T-helper 2 cell (primary cell): Measurements from ENCODE around the gene SLC19A1.

Experiments
- DNase-seq, 5 experiments: peaks; one replicate each; pipeline versions ENCODE4 v3.0.0 to v3.0.0-alpha.2; 2012 to 2022

The SLC19A1 gene

DNA sequence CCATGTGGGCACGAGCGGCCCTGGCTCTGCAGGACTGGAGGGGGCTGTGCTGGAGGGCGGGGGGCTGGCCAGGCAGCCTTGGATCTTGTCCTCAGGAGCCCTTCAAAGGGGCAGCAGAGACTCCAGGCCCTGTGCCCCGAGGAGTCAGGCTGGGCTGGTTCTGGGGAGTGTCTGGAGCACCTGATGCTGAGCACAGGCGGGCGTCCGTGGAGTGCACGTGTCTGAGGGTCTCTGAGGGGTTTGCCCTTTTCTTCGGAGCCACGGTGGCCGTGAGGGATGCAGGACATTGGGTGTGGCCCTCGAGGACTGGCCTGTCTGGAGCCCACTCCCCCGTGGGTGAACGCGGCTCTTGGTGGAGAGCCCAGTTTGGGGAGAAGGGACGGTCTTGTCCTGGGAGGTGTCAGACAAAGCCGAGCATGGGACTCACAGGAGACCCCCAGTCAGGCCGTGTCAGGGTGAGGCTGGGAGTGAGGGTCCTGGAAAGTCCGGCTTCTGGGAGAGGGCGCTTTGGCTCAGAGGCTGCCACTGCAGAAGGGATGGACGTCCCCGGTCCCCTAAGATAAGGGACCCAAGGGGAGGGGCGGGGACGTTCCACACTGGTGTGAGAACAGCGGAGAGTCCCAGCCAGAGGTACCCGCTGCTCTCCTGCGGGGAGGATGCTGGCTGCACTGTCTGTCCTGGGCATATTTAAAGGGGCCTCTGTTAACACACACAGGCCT is 76.5 kb downstream of the SLC19A1 start:
- DNase-seq: peak in 1 of 5 experiments; percentile 0

DNA sequence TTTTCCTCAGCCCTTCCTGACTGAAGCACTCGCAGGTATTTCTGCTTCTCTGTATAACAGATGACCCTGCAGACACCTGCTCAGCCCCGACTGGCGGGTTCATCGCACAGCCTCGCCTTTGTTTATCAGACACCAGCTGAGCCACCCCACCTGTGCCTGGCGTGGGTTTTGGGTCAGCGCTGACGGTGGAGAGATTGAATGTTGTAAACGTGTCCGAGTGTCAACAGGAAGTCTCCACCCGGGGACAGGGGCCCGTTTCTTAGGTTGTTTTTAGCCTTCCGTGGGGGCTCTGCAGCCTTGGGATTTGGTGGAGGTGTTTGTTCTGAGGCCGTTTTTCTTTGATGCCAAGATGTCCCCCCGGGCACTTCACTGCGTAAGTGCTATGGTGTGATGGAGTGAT is 77.1 kb downstream of the SLC19A1 start:
- no peak for DNase-seq

DNA sequence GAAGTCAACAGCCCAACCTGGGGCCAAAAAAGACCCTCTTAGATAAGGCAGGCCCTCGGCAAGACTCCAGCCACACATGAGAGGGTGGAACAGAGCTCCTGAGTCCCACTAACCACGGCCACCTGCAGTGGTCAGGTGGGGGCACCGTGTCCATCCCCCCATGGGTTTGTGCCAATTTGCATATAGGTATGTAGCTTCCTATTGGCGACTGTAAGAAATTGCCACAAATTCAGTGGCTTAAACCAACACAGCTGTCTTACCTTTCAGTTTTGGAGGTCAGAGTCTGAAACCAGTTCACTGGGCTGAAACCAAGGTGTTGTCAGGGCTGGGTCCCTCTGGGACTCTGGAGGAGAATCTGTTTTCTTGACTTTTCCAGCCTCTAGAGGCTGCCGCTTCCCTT is 77.9 kb downstream of the SLC19A1 start:
- no peak for DNase-seq

DNA sequence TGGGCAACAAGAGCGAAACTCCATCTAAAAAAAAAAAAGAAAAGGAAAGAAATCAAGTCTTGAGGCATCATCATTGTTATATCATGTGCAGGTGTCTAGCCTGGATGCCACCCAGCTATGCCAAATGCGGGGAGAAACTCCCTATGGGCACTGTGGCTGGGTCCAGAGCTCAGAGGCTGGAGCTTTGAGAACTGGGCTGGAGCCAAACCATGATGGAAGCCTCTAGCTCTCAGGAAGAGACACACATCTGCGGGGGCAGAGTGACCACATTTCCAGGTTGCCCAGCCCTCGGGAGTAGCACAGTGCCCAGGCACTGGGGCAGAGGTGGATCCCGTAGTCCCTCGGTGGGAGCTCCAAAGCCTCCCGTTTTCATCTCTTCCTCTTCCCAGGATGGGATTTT is 78.4 kb downstream of the SLC19A1 start:
- DNase-seq: no peak

DNA sequence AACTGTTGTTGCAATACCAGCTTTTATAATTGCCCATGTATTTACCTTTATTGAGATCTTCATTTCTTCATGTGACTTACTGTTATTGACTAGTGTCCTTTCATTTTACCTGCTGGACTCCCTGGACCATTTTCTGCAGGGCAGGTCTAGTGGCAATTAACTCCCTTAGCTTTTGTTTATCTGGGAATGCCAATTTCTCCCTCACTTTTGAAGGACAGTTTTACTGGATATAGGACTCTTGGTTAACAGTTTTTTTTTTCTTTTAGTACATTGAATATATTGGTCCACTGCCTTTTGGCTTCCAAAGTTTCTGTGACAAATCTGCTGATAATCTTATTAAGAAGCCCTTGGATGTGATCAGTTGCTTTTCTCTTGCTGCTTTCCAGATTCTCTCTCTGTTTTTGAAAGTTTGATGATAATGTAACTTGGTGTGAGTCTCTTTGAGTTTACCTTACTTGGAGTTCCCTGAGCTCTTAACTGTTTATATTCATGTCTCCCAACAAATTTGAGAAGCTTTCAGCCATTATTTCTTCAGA is 80.4 kb downstream of the SLC19A1 start:
- no peak for DNase-seq

DNA sequence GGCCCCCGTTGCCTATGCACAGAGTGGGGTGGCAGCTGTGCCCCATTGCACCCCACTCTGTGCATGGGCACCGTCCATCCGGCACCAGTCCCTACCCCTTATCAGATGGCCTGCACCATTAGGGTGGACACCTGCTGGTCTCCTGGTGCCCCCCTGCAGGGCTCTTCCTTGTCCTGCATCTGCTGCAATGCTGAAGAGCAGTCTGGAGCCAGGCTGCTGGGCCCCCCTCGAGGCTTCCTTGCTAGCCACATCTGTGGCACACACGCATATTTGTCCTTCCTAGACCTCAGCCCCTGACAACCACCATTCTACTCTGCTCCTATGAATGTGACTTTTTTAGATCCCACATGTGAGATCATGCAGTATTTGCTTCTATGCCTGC is 80.9 kb downstream of the SLC19A1 start:
- peak in 1 of 5 experiments; percentile 1 for DNase-seq

DNA sequence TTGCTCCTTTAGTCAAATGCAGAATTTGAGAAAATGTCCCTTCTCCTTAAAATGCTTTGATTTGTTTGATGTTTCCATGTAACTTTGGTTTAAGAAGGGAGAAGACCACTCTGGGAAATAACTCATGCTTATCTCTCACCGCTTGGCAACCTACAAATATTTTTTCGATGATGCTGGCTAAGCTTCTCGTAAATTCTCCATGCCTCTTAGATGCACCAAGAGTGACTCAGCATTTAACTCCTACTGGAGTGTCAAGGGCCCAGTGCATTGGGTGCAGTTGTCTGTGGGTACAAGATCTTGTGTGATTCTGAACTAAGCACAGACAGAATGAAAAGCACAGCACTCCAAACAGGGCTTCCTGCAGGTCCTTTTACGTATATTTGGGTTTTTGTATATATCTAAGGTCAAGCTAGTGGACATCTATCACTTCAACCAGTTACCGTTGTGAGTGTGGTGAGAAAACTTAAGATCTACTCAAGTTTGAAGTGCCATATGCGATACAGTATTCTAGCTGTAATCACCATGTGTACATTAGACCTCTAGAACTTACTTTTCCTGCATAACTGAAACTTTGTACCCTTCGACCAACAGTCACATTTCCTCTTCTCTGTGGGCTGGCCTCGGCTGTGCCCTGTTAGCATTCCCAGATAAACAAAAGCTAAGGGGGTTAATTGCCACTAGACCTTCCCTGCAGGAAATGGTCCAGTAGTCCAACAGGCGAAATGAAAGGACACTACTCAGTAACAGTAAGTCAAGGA is 81.5 kb downstream of the SLC19A1 start:
- DNase-seq: no peak

DNA sequence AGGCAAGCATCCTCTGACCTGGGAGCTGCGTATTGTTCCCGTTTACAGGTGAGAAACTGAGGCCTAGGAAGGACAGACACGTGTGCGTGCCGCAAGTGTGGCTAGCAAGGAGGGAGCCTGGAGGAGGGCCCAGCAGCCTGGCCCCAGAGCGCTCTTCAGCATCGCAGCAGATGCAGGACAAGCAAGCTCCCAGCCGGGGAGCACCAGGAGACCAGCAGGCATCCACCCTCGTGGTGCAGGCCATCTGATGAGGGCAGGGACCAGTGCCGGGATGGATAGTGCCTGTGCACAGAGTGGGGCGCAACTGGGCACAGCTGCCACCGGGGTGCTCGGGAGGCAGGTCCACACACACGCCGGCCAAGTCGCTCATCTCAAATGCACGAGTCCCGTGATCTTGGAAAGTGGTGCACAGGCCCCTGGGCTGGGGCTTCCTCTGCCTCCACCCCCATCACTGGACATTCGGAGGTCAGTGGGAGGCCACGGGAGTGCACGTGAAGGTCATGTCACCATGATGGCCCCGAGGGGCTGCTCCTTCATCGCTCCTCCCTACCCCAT is 82.2 kb downstream of the SLC19A1 start:
- DNase-seq: peak in 1 of 5 experiments; percentile 2

DNA sequence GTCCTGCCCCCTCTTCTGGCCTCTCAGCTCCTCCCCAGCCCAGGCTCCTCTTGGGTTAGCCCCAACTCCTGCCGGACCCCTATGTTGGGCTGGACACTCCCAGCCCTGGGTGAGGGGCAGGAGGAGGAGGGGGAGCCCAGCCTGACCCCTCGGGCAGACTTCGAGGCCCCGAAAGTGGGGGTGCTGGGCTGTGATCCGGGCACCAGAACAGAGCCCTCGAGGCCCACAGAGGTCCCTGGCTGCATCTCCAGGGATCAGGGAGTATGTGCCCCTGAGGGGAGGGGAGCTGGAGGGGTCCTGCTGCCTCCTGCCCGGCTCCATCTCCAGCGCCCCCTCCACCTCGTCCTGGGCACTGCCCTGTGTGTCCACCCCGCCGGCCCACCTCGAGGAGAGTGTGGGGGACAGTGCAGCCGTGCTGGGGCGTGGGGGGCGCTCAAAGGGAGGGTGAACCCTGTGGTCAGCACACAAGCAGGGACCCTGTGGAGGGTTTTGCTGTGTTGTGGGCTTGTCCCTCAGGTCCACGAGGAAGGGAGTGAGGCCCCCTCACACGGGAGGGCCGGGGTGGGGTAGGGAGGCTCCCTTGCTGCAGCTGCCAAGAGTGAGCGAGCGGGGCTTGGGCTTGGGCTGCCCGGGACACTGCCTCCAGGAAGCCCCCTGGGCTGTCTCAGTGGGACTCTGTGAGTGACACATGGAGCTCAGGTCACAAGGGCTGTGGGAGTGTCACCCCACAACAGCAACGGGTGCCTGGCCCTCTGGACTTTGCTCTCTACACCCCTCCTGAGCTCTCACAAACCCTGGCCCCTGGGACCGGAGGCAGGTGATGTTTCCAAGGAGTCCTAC is 82.8 kb downstream of the SLC19A1 start:
- peak in 1 of 5 experiments; percentile 3 for DNase-seq

DNA sequence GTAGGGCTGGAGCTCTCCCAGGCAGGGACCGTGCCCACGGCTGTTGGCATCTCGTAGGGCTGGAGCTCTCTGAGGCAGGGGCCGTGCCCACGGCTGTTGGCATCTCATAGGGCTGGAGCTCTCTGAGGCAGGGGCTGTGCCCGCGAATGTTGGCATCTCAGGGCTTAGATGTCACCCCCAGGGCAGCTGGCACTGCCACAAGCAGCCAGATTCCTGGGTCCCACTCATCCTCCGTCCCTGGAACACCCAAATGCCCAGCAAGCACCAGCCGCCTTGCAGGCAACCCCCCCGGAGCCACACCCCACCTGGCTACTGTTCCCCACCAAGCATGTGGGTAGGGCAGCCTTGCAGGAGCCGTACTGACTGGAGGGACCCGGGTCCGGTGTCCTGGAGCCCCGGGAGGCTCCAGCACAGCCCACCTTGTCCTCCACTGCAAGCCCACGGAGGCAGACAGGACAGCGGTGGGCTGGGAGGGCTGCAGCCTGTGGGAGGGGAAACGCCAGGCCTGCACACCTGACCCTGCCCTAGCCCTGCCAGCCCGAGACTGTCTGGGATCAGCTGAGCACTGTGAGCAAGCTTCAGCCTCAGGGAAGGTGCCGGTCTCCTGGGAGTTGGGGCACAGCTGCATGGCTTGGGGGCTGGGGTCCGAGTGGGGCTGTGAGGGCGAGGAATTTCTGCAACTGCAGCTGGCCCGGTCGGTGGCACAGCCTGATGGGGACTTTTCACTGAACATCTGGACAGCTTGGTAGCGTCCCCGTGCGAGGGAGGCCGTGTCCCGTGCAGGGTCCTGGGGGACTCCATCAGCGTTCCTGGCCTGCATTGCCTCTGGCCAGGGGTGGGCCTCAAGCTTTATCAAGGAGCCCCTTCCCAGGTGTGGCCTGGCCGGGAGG is 83.7 kb downstream of the SLC19A1 start:
- DNase-seq: peak in 1 of 5 experiments; percentile 1

DNA sequence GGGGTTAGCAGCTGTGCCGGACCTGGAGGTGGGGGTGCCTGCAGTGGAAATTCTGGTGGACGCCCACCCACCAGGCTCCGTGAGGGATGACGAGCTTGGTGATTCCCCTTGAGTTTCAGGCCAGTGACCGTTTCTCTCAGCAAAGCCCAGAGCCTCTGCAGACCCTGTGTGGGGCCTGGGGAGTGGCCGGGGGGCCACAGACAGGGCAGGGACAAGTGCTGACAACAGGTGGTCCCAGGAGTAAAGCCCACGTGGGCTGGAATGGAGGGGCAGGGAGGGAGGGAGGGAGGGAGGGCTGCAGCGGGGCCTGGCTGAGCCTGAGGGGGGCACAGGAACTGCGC is 84.4 kb downstream of the SLC19A1 start:
- peak in 1 of 5 experiments; percentile 1 for DNase-seq

DNA sequence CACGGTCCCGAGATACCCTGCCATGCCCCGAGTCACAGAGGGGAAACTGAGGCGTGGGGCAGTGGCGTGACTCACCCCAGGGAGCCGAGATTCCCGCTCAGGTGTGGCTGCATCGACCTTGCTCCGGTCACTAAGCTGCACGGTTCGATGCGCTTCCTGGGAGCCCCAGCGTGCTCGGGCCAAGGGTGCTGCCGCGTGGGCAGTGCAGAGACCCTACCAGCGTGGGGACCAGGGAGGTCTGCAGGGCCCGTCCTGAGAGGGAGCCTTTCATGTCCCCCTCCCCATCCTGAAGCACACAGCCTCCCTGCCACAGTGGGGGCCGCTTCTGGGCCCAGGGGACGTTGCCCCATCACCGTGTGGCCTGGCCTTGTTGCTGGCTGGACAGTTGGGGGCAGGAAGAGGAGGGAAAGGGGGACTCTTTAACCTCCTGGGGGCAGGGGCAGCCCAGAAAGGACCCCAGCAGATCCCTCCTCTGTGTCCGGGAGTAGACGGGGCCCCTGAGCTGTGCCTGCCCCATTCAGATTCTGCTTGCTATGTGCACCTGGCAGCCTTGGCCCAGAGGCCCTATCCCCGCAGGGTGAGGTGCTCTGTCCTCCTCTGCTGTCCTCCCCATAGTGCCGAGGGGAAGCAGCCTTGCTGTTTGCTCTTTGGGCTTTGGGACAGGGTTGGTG is 84.9 kb downstream of the SLC19A1 start:
- DNase-seq: peak in 1 of 5 experiments; percentile 2

DNA sequence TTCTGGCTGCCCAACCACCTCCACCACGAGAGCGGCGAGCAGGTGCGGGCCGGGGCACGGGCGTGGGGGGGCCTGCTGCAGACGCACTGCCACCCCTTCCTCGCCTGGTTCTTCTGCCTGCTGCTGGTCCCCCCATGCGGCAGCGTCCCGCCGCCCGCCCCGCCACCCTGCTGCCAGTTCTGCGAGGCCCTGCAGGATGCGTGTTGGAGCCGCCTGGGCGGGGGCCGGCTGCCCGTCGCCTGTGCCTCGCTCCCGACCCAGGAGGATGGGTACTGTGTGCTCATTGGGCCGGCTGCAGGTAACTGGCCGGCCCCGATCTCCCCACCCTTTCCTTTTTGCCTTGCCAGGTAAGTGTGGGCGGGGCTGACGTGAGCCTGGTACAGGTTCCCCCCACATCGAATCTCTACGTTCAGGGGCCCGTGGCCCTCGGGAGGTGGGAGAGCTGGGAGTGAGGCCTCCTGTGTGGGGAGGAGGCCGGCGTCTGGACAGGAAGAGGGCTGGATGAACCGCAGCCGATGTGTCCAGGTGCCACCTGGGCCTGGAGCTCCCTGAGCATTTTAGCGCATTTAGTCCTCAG is 85.6 kb downstream of the SLC19A1 start:
- DNase-seq: peak in 1 of 5 experiments; percentile 1

DNA sequence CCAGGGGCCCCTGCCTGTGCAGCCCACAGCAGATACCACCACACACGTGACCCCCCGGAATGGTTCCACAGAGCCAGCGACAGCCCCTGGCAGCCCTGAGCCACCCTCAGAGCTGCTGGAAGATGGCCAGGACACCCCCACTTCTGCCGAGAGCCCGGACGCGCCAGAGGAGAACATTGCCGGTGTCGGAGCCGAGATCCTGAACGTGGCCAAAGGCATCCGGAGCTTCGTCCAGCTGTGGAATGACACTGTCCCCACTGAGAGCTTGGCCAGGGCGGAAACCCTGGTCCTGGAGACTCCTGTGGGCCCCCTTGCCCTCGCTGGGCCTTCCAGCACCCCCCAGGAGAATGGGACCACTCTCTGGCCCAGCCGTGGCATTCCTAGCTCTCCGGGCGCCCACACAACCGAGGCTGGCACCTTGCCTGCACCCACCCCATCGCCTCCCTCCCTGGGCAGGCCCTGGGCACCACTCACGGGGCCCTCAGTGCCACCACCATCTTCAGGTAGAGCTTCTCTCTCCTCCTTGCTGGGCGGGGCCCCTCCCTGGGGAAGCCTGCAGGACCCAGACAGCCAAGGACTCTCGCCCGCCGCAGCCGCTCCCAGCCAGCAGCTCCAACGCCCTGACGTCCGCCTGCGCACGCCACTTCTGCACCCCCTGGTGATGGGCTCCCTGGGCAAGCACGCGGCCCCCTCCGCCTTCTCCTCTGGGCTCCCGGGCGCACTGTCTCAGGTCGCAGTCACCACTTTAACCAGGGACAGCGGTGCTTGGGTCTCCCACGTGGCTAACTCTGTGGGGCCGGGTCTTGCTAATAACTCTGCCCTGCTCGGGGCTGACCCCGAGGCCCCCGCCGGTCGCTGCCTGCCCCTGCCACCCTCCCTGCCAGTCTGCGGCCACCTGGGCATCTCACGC is 86.3 kb downstream of the SLC19A1 start:
- peak in 1 of 5 experiments; percentile 2 for DNase-seq

DNA sequence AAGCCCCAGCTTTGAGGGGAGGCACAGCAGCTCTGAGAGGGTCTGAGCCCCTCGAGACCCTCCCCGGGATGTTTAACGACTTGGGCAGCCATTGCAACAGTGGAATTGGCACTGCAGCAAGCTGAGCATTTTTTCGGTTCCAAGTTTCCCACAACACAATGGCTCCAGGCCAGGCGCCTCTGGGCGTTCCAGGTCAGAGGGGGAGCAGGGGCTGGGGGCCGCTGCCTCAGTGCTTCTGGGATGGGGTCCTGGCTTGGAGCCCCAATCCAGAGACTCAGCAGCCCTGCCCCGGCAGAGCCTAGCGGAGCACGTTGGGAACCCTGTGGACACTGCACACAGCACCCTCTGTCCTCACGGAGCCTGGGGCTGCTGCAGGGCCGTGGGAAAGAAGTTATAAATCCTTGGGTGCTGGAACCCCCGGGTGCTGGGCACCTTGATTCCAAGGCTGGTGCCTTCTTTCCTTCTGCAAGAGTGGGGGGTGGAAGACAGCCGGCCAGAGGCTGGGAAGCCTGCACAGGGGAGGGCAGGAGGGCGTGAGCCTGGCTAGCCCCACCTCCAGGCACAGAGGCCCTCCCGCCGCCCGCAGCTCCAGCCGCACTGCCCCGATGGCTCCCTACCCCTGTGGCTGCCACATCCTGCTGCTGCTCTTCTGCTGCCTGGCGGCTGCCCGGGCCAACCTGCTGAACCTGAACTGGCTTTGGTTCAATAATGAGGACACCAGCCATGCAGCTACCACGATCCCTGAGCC is 87.1 kb downstream of the SLC19A1 start:
- DNase-seq: peak in 1 of 5 experiments; percentile 2

DNA sequence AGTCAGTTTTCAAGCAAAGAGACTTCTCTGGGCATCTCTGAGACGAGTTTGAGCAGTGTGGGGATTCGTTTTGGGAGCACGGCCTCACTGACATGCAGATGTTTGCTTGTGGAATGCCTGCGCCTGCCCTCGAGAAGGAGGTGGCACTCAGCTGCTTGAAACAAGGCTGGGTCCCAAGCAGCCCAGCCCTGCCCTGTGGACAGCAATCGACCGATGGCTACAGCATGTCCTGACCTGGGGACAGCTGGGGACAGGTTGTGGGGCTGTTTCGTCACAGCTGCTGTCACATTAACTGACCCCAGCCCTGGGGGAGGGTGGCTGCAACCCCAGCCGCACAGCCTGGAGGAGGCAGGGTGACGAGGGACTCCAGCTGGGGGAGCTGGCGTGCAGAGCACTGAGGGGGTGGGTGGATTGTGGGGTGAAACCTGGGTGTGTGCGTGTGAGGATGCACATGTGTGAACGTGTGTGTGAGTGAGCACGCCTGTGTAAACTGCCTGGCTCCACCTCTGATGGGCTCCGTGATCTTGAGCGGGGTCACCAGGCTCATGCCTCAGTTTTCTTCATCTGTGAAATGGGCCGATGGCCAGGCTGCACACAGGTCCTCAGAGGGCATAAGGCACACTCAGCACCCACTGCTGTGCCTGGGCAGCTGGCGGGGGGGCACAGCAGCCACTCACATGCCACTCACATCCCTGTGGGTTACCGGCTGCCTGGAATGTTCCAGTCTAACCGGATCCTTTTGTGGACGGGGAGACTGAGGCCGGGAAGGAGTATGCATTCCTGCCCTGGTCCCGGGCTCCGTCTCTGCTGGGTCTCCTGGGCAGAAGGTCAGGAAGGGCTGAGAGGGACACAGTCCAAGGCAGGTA is 87.9 kb downstream of the SLC19A1 start:
- DNase-seq: no peak

DNA sequence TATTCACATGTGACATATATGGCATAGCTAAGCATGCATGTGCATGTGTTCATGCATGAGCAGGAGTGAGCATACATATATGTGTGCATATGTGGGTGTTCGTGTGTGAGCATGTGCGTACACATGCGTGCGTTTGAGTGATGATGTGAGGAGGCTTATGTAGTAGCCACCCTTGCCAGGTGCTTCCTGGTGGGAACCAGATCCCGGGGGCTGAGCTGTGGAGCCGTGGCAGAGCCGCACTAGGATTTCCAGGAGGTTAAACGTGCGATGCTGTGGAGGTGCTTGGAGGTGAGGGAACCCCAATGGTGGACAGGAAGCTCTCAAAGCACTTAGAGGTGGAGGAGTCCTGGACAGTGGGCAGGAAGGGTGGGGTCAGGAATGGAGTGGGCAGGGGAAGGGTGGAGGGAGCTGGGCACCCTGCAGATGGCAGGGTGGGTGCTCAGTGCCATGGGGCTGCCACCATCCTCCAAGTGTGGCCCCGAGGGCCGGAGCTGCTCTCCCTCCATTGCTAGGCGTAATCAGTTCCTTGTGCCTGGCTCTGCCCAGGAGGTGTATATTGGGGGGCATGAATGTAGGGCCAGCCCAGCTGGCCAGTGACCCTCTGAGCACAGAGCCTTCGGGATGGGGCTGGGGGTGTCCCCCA is 88.8 kb downstream of the SLC19A1 start:
- DNase-seq: no peak
